ENCODE measurements around the gene INAFM2.

Gene INAFM2

GRCh38 chr15:40366457-40367370 is 43.2 kb downstream of the INAFM2 start:
- H3K27ac ChIP-seq (ENCODE audit: low read depth, low read length, severe bottlenecking): no peak overlapping the region
- WGBS, 2 experiments (ENCODE audit: insufficient coverage in 2 of 2): 93 to 98% methylated on average over 12 to 14 of the region's 14 CpGs
- H3K36me3 ChIP-seq (ENCODE audit: control insufficient read depth, insufficient read depth, low read length): no peaks in the 10 kb centered on the region
- H3K4me3 ChIP-seq (ENCODE audit: extremely low read depth, insufficient read depth, low read length, poor library complexity, severe bottlenecking): no peak overlapping the region
- no peaks in the 10 kb centered on the region for H3K4me1 ChIP-seq (ENCODE audit: control insufficient read depth, insufficient read depth, low read length, poor library complexity, severe bottlenecking)
- no peaks in the 10 kb centered on the region for H3K9me3 ChIP-seq (ENCODE audit: control insufficient read depth, low read length)

DNA sequence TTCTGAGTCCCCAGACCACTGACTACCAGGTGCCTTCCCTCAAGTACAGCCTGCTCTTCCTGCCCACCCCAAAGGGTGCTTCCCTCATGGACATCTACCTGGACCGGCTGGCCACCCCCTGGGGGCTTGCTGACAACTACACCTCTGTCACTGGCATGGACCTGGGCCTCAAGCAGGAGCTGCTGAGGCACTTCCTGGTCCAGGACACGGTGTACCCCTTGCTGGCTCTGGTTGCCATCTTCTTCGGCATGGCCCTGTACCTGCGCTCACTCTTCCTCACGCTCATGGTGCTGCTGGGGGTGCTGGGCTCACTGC is 43.8 kb downstream of the INAFM2 start:
- Histone ChIP-seq H3K27ac (ENCODE audit: low read depth, low read length, severe bottlenecking) (no peak overlapping the region), H3K4me3 (ENCODE audit: extremely low read depth, insufficient read depth, low read length, poor library complexity, severe bottlenecking) (no peak overlapping the region), H3K9me3 (ENCODE audit: control insufficient read depth, low read length) (no peaks in the 10 kb centered on the region), H3K4me1 (ENCODE audit: control insufficient read depth, insufficient read depth, low read length, poor library complexity, severe bottlenecking) (no peaks in the 10 kb centered on the region), H3K36me3 (ENCODE audit: control insufficient read depth, insufficient read depth, low read length) (no peaks in the 10 kb centered on the region)
- 97 to 98% methylated on average over 5 of the region's 5 CpGs for whole genome bisulfite sequencing, 2 experiments (ENCODE audit: insufficient coverage in 2 of 2)

DNA sequence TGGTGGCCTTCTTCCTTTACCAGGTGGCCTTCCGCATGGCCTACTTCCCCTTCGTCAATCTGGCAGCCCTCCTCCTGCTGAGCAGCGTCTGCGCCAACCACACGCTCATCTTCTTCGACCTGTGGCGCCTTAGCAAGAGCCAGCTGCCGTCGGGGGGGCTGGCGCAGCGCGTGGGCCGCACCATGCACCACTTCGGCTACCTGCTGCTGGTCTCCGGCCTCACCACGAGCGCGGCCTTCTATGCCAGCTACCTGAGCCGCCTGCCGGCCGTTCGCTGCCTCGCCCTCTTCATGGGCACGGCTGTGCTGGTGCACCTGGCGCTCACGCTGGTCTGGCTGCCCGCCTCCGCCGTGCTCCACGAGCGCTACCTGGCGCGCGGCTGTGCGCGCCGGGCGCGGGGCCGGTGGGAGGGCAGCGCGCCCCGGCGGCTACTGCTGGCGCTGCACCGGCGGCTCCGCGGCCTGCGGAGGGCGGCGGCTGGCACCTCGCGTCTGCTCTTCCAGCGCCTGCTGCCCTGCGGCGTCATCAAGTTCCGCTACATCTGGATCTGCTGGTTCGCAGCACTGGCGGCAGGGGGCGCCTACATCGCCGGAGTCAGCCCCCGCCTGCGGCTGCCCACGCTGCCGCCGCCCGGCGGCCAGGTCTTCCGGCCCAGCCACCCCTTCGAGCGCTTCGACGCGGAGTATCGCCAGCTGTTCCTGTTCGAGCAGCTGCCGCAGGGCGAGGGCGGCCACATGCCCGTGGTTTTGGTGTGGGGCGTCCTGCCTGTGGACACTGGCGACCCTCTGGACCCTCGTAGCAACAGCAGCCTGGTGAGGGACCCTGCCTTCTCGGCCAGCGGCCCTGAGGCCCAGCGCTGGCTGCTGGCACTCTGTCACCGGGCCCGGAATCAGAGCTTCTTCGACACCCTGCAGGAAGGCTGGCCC is 44.5 kb downstream of the INAFM2 start:
- no peaks in the 10 kb centered on the region for H3K4me1 ChIP-seq (ENCODE audit: control insufficient read depth, insufficient read depth, low read length, poor library complexity, severe bottlenecking)
- H3K9me3 ChIP-seq (ENCODE audit: control insufficient read depth, low read length): no peaks in the 10 kb centered on the region
- H3K27ac ChIP-seq (ENCODE audit: low read depth, low read length, severe bottlenecking): no peak overlapping the region
- no peaks in the 10 kb centered on the region for H3K36me3 ChIP-seq (ENCODE audit: control insufficient read depth, insufficient read depth, low read length)
- peak overlapping the region; percentile 2 for H3K4me3 ChIP-seq (ENCODE audit: extremely low read depth, insufficient read depth, low read length, poor library complexity, severe bottlenecking)
- WGBS, 2 experiments (ENCODE audit: insufficient coverage in 2 of 2): 38 to 42% methylated on average over 59 to 77 of the region's 91 CpGs

GRCh38 chr15:40368719-40369473 is 45.4 kb downstream of the INAFM2 start:
- no peak overlapping the region for H3K4me3 ChIP-seq (ENCODE audit: extremely low read depth, insufficient read depth, low read length, poor library complexity, severe bottlenecking)
- H3K36me3 ChIP-seq (ENCODE audit: control insufficient read depth, insufficient read depth, low read length): no peaks in the 10 kb centered on the region
- no peak overlapping the region for H3K27ac ChIP-seq (ENCODE audit: low read depth, low read length, severe bottlenecking)
- no peaks in the 10 kb centered on the region for H3K9me3 ChIP-seq (ENCODE audit: control insufficient read depth, low read length)
- no peaks in the 10 kb centered on the region for H3K4me1 ChIP-seq (ENCODE audit: control insufficient read depth, insufficient read depth, low read length, poor library complexity, severe bottlenecking)
- WGBS, 2 experiments (ENCODE audit: insufficient coverage in 2 of 2): 95 to 97% methylated on average over 24 of the region's 24 CpGs

GRCh38 chr15:40369474-40369869 is 46.0 kb downstream of the INAFM2 start:
- Histone ChIP-seq H3K27ac (ENCODE audit: low read depth, low read length, severe bottlenecking) (no peak overlapping the region), H3K36me3 (ENCODE audit: control insufficient read depth, insufficient read depth, low read length) (no peaks in the 10 kb centered on the region), H3K4me3 (ENCODE audit: extremely low read depth, insufficient read depth, low read length, poor library complexity, severe bottlenecking) (no peak overlapping the region), H3K9me3 (ENCODE audit: control insufficient read depth, low read length) (no peaks in the 10 kb centered on the region), H3K4me1 (ENCODE audit: control insufficient read depth, insufficient read depth, low read length, poor library complexity, severe bottlenecking) (no peaks in the 10 kb centered on the region)
- WGBS, 2 experiments (ENCODE audit: insufficient coverage in 2 of 2): 86 to 91% methylated on average over 6 to 9 of the region's 10 CpGs

DNA sequence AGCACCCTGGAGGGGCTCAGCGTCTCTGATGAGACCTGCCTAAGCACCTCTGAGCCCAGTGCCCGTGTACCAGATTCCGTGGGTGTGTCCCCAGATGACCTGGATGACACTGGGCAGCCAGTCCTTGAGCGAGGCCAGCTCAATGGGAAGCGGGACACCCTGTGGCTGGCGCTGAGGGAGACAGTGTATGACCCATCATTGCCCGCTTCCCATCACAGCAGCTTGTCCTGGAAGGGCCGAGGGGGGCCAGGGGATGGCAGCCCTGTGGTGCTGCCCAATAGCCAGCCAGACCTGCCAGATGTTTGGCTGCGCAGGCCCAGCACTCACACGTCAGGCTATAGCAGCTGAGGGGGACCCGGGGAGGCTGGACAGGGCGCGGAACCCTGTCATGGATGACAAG is 46.5 kb downstream of the INAFM2 start:
- no peaks in the 10 kb centered on the region for H3K4me1 ChIP-seq (ENCODE audit: control insufficient read depth, insufficient read depth, low read length, poor library complexity, severe bottlenecking)
- H3K4me3 ChIP-seq (ENCODE audit: extremely low read depth, insufficient read depth, low read length, poor library complexity, severe bottlenecking): no peak overlapping the region
- H3K36me3 ChIP-seq (ENCODE audit: control insufficient read depth, insufficient read depth, low read length): no peaks in the 10 kb centered on the region
- H3K27ac ChIP-seq (ENCODE audit: low read depth, low read length, severe bottlenecking): no peak overlapping the region
- no peaks in the 10 kb centered on the region for H3K9me3 ChIP-seq (ENCODE audit: control insufficient read depth, low read length)
- WGBS, 2 experiments (ENCODE audit: insufficient coverage in 2 of 2): 92 to 94% methylated on average over 11 to 13 of the region's 13 CpGs

DNA sequence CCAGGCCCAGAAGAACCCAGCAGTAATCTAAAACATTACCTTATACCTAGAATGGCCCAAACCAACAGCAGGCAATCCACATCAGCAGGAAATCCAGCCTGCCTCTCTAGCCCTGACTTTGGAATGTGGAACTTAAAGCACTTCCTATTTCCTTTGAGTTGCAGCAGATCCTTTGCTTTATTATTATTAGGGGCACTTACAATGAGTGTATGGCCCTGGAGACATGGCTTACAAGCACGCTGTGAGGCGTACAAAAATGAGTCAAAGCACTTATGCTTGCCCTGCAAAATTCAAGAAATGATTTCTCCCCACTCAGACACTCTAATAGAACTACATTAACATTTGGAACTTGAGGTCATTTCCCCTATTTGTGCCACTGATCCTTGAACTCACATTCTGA is 49.5 kb downstream of the INAFM2 start:
- Histone ChIP-seq H3K9me3 (ENCODE audit: control insufficient read depth, low read length) (no peaks in the 10 kb centered on the region), H3K27ac (ENCODE audit: low read depth, low read length, severe bottlenecking) (no peak overlapping the region), H3K4me1 (ENCODE audit: control insufficient read depth, insufficient read depth, low read length, poor library complexity, severe bottlenecking) (no peaks in the 10 kb centered on the region), H3K36me3 (ENCODE audit: control insufficient read depth, insufficient read depth, low read length) (no peaks in the 10 kb centered on the region), H3K4me3 (ENCODE audit: extremely low read depth, insufficient read depth, low read length, poor library complexity, severe bottlenecking) (no peak overlapping the region)
- 55 to 56% methylated on average over 2 of the region's 2 CpGs for WGBS, 2 experiments (ENCODE audit: insufficient coverage in 2 of 2)

Measured in mesodermal cell (in vitro differentiated cells).